ENCODE results near the gene GPX7.

DNA sequence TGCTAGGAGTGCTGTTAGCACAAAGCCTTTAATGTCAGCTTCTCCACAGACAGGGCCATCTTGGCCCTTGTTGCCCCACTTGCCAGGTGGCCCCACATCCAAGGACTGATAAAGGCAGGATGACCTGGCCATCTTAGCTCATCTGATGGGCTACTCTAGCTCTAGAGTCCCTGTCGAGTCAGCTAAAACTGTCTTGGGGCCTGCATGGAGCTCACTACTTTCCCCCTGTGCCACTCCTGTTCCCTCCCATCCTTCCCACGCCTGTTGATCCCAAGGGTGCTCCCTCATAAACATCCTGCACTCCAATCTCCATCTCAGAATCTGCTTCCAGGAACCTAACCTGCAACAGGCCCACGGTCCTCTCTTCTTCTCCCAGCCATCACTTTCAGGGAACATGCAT, 652 bp upstream of the GPX7 start:
- TF ChIP-seq, protein P1, sequence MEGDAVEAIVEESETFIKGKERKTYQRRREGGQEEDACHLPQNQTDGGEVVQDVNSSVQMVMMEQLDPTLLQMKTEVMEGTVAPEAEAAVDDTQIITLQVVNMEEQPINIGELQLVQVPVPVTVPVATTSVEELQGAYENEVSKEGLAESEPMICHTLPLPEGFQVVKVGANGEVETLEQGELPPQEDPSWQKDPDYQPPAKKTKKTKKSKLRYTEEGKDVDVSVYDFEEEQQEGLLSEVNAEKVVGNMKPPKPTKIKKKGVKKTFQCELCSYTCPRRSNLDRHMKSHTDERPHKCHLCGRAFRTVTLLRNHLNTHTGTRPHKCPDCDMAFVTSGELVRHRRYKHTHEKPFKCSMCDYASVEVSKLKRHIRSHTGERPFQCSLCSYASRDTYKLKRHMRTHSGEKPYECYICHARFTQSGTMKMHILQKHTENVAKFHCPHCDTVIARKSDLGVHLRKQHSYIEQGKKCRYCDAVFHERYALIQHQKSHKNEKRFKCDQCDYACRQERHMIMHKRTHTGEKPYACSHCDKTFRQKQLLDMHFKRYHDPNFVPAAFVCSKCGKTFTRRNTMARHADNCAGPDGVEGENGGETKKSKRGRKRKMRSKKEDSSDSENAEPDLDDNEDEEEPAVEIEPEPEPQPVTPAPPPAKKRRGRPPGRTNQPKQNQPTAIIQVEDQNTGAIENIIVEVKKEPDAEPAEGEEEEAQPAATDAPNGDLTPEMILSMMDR (IDR thresholded peaks at IDR 0.05), result no peak
- no peak for TF ChIP-seq POLR2AphosphoS5 (IDR thresholded peaks at IDR 0.05)
- TF ChIP-seq POLR2A (IDR thresholded peaks at IDR 0.05), result no peak

Data from prostate gland (tissue), 2 donors.